Measurements from ENCODE around the gene MAST4. TPM values are rescaled to one million over a fixed set of nuclear protein-coding genes. Genes with fewer than 3 reads are reported as not detected.
A peak's percentile ranks its signal among the peaks of the same experiment; 100 is the strongest.

Gene MAST4
- polyA plus RNA-seq, 10 donors, result 10.5 to 15.3 (median 13.0) TPM

DNA sequence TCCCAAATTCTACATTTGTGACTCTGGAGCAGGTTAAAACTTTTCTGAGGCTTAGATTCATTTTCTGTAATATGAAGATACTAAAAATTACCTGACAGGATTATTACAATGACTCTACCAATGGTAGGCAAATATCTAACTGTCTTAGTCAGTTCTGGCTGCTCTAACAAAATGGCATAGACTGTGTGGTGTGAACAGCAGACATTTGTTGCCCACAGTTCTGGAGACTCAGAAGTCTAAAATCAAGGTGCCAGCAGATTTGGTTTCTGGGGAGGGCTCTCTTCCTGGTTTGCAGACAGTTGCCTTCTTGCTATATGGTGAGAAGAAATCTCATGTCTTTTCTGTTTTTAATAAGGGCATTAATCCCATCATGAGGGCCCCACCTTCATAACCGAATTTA lies 245.1 kb downstream of the MAST4 start:
- DNase-seq, result no peak

- no peak for DNase-seq
These were observed 246.3 kb downstream of the MAST4 start for GRCh38 chr5:66842540-66842939.

GRCh38 chr5:66843065-66843464 lies 246.9 kb downstream of the MAST4 start:
- no peak for DNase-seq

- peak in 2 of 3 donors; percentile 44 to 52 for DNase-seq
These were observed 252.8 kb downstream of the MAST4 start for GRCh38 chr5:66848749-66849641.

GRCh38 chr5:66849803-66850202 lies 253.6 kb downstream of the MAST4 start:
- DNase-seq, result peak in 1 of 3 donors; percentile 62

GRCh38 chr5:66850354-66851075 lies 254.3 kb downstream of the MAST4 start:
- DNase-seq, result no peak

GRCh38 chr5:66851306-66851705 lies 255.1 kb downstream of the MAST4 start:
- DNase-seq, result no peak

- no peak for DNase-seq
These were observed 258.2 kb downstream of the MAST4 start for GRCh38 chr5:66854416-66854815.

DNA sequence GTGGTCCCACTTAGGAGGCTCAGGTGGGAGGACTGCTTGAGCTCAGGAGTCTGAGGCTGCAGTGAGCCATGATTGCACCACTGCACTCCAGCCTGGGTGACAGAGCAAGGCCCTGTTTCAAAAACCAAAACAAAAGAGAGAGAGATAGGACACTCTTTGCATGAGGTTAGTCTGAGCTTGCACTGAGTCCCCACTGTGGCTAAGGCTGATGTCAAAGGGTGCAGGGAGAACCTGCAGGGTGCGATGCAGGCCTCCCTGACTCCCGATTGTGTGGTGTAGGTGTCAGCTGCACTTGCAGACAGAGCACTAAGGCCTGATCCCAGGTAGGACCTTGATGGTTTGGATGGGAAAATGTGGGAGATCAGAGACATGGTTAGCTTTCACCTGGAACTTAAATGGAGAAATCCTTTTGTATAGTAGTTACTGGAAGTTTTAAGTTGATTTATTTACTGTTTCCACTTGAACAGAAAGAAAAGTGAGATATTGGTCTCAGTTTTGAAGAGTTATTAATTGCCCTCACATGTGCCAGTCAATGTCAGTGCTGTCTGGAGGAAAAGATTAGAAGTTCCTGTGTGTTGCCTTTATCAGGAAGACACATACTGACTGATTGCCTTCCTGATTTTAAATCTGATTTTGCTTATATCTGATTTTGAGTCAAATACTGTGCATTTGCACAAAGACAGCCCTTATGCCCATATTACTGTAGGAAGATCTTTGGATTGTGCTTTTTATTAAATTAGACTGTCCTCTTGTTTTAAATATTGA lies 260.0 kb downstream of the MAST4 start:
- DNase-seq, result no peak

DNA sequence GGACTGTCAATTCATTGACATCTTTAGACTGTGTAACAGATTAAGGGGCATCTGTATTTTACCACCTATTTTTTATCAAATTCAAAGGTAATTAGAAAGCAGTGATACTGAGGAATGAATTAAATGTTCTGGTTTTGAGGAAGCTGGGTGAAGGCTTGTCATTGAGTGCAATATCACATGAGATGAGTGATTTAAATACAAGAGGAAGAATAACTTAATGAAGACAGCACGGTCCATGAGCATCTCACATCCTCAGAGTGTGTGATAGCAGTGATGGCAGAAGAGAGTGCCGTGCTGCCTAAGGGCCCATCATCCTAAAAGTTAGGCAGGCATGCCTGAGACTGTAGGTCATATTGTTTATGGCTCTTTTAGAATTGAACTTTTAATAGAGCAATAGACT lies 263.3 kb downstream of the MAST4 start:
- DNase-seq, result no peak

DNA sequence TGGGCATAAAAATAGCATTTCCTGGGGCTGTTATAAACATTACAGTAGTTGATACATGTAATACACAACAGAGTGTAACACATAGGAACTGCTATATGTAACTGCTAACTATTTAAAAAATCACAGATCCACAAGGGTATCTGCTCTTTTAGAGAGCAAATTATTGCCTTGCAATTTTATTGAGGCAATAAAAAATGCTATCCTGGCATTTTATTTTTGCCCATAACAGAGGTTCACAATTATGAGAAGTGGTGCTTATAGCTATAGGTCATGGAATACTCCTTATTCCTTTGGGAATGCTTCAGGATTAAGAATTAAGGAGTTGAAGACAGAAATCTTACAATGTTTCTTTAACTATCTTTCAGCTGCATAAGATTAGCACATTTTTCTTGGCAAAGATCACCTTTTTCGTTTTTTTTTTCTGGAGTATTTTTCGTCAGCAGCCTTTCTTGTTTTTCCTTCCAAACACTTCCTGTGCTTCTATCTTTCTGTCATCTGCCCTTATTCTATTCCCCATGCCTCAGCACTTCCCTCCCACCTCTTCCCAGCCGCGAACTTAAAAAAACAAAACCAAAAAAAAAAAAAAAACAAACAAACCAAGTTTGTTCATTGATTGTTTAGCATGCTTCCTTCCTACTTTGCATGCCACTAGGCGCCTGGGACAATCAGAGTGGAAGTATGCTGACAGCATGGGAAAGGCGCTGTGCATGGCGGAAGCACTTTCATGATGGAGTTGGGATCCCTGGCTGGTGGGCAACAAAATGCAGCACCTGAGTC lies 264.2 kb downstream of the MAST4 start:
- peak; percentile 25 to 45 (median 27) for DNase-seq

- no peak for DNase-seq
These were observed 265.2 kb downstream of the MAST4 start for GRCh38 chr5:66861402-66861801.

- DNase-seq, result no peak
These were observed 265.8 kb downstream of the MAST4 start for GRCh38 chr5:66862020-66862419.

GRCh38 chr5:66863243-66864170 lies 267.3 kb downstream of the MAST4 start:
- DNase-seq, result no peak

GRCh38 chr5:66864240-66864884 lies 268.2 kb downstream of the MAST4 start:
- DNase-seq, result peak; percentile 31 to 37 (median 36)

- no peak for DNase-seq
These were observed 271.6 kb downstream of the MAST4 start for GRCh38 chr5:66867618-66868322.

- no peak for DNase-seq
These were observed 273.2 kb downstream of the MAST4 start for GRCh38 chr5:66869347-66869746.

DNA sequence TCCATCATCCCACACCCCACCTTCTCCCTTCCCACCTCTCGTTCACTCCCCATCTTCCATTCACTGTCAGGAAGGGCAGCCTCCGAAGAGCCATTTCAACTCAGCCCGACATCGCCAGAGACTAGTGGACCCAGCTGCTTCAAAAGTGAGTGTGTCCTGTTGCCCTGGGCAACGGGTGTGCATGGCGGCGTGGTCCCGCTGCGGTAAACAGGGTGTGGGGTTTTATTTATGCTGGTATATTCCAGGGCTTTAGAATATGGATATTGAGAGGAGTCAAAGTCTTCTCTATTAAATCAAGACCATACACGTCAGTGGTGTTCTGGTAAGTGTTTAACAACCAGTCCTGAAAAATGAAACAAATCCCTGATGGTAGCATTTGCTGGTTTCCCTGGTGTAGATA lies 274.5 kb downstream of the MAST4 start:
- no peak for DNase-seq

DNA sequence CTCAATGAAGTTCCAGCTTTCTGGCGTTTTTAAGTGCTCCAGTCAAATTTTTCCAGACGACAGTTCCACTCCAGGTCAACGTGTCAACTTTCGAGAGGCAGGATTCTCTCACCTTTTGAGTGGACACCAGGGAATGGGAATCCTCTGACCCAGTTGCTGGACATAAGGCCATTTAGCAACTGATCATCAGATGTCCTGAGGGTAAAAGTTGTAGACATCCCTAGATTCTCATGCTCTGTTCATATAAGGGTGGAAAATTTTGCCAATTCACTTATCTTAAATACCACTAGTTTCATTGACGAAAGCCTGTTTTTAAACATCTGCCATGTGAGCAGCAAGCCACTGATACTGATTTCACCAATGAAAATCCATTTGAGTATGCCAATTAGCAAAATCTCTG lies 275.5 kb downstream of the MAST4 start:
- DNase-seq, result no peak

All from muscle of back (tissue), 11 donors.